ENCODE measurements around the gene CYB5R3. TPM values are rescaled to one million over a fixed set of nuclear protein-coding genes. Genes with fewer than 3 reads are reported as not detected.

Gene CYB5R3
- total RNA-seq, 1 donor from 2014 or later: 383 TPM

GRCh38 chr22:42613872-42614301 is 35.3 kb downstream of the CYB5R3 start:
- peaks cover 2% of the 10 kb centered on the region for H3K36me3 Mint-ChIP-seq (ENCODE audit: low read depth)
- H3K4me1 Mint-ChIP-seq (ENCODE audit: low read depth): peaks cover 77% of the 10 kb centered on the region
- no peak for DNase-seq (ENCODE audit: low spot score)
- H3K27me3 Mint-ChIP-seq (ENCODE audit: low read depth): no peaks in the 10 kb centered on the region
- TF ChIP-seq CTCF (IDR thresholded peaks at IDR 0.05): no peak
- H3K27ac Mint-ChIP-seq (ENCODE audit: unreplicated experiment): peak overlapping the region; percentile 98
- peak overlapping the region; percentile 94 for H3K4me3 Mint-ChIP-seq (ENCODE audit: unreplicated experiment)
- no peaks in the 10 kb centered on the region for H3K9me3 Mint-ChIP-seq (ENCODE audit: low read depth)

DNA sequence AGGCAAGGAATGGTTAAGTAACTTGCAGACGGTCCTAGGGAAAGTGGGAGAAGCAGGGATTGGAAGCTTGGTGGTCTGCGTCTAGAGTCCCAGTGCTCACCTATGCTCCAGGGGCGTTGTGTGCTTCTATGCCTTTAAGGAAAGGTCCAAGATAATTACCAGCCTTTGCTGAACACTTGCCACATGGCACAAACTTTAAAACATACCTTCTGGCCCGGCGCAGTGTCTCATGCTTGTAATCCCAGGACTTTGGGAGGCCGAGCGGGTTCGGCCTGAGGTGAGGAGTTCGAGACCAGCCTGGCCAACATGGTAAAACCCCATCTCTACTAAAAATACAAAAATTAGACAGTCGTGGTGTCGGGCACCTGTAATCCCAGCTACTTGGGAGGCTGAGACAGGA is 36.9 kb downstream of the CYB5R3 start:
- no peaks in the 10 kb centered on the region for H3K9me3 Mint-ChIP-seq (ENCODE audit: low read depth)
- H3K27me3 Mint-ChIP-seq (ENCODE audit: low read depth): no peaks in the 10 kb centered on the region
- no peaks in the 10 kb centered on the region for H3K36me3 Mint-ChIP-seq (ENCODE audit: low read depth)
- H3K4me3 Mint-ChIP-seq (ENCODE audit: unreplicated experiment): no peak overlapping the region
- no peak for DNase-seq (ENCODE audit: low spot score)
- no peak overlapping the region for H3K27ac Mint-ChIP-seq (ENCODE audit: unreplicated experiment)
- peaks cover 78% of the 10 kb centered on the region for H3K4me1 Mint-ChIP-seq (ENCODE audit: low read depth)
- no peak for TF ChIP-seq CTCF (IDR thresholded peaks at IDR 0.05)

DNA sequence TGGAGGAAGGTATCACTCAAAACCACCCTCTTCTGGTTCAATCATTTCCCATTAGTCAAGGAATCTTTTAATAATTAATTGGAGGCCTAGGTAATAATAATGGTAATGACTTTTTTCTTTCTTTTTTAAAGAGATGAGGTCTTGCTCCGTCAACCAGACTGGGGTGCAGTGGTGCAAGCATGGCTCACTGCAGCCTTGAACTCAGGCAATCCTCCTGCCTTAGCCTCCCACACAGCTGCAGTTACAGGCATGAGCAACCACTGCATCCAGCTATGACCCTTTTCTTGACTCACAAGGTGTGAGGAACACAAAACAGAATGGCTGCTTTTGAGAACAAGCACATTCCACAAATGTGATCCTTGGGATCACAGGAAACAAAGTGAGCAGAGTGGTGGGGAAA is 38.1 kb downstream of the CYB5R3 start:
- Mint-ChIP-seq H3K9me3 (ENCODE audit: low read depth) (no peaks in the 10 kb centered on the region), H3K4me1 (ENCODE audit: low read depth) (peaks cover 70% of the 10 kb centered on the region), H3K27ac (ENCODE audit: unreplicated experiment) (no peak overlapping the region), H3K27me3 (ENCODE audit: low read depth) (no peaks in the 10 kb centered on the region), H3K36me3 (ENCODE audit: low read depth) (no peaks in the 10 kb centered on the region), H3K4me3 (ENCODE audit: unreplicated experiment) (no peak overlapping the region)
- TF ChIP-seq CTCF (IDR thresholded peaks at IDR 0.05): no peak
- DNase-seq (ENCODE audit: low spot score): no peak

DNA sequence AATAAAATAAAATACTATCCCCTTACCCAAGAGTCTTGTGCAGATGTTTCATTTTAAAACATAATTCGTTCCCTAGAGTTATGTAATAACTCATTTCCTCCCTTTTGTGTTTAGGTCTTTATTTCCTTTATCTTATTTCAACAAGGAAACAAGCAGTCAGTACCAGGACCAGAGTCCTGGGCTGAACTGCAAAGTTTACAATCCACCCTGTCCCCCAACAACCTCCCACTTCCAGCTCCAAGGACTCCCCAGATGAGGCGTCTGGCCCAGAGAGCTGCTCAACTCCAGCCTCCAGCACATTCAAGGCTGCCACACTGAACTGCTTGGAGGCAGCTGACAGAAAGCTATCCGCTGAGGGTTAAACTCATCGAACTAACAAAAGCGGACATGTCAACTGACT is 39.0 kb downstream of the CYB5R3 start:
- no peak for TF ChIP-seq CTCF (IDR thresholded peaks at IDR 0.05)
- H3K27me3 Mint-ChIP-seq (ENCODE audit: low read depth): no peaks in the 10 kb centered on the region
- no peak for DNase-seq (ENCODE audit: low spot score)
- H3K4me1 Mint-ChIP-seq (ENCODE audit: low read depth): peaks cover 65% of the 10 kb centered on the region
- peaks cover 1% of the 10 kb centered on the region for H3K36me3 Mint-ChIP-seq (ENCODE audit: low read depth)
- no peak overlapping the region for H3K4me3 Mint-ChIP-seq (ENCODE audit: unreplicated experiment)
- peak overlapping the region; percentile 14 for H3K27ac Mint-ChIP-seq (ENCODE audit: unreplicated experiment)
- H3K9me3 Mint-ChIP-seq (ENCODE audit: low read depth): no peaks in the 10 kb centered on the region

DNA sequence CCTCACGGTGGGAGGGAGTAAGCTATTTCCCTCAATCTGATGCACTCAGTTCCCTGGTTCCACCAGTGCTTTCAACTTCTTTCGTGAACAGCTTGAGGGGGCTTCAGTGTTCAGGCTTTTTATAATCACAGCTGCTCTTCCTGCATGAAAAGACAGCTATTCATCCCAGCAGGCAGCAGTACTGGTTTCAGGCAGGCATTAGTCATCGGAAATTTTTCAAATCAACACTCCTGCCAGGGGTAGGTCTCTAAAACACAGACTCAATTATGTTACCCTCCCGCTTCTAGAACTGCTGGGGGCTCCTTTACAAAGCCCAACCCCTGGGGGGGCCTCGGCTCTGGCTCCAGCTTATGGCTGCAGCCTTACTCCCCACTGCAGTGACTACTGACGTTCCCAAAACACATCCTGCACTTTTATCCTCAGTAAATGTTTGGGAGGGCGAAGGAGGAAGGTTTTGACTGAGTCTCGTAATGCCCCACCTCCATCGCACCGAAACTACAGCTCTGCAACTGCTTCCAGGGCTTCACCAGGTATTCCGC is 40.3 kb downstream of the CYB5R3 start:
- TF ChIP-seq CTCF (IDR thresholded peaks at IDR 0.05): no peak
- peaks cover 71% of the 10 kb centered on the region for H3K4me1 Mint-ChIP-seq (ENCODE audit: low read depth)
- H3K27me3 Mint-ChIP-seq (ENCODE audit: low read depth): no peaks in the 10 kb centered on the region
- no peak for DNase-seq (ENCODE audit: low spot score)
- peak overlapping the region; percentile 63 for H3K4me3 Mint-ChIP-seq (ENCODE audit: unreplicated experiment)
- peaks cover 1% of the 10 kb centered on the region for H3K36me3 Mint-ChIP-seq (ENCODE audit: low read depth)
- H3K9me3 Mint-ChIP-seq (ENCODE audit: low read depth): no peaks in the 10 kb centered on the region
- peak overlapping the region; percentile 95 for H3K27ac Mint-ChIP-seq (ENCODE audit: unreplicated experiment)
